Stimulated activated CD4-positive, alpha-beta T cell treated with anti-CD3 and anti-CD28 coated beads, Interleukin-1b, Interleukin-23, amount 100 ng/mL, for 4 hours (primary cell): ENCODE results near the gene PRRG3.

ENCODE experiments used
- DNase-seq, 2 donors: peaks; one replicate each; pipeline ENCODE4 v3.0.0-alpha.2; 2020; ENCODE audit warnings: low read depth in 2 of 2

Gene PRRG3

DNA sequence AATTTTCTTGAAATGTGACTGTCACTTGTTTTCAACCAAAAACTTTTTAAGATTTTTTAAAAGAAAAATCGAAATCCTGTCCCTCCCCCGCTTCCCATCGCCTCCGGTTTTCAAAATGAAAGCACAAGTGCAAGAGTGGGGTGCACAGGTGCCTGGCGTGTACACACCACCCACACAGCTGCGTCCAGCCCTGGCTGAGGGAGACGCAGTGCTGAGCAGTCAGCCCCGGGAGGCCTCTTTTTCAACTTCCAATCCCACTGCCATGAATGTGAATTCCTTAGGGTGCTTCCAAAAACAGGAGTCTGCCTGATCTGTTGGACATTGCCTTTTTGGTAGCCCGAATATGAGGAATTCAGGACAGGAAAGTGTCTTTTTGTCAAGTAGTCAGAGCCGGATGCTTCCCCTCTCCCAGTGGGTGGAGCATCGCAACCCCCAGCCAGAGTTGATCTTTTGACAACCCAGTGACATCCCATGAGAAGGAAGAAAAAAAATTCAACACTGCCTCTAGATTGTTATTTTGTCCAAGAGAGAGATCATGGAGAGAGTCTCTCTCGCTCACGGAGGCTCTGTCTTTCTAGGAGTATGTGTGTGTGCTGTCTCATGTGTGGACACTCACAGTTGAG lies 8.9 kb downstream of the PRRG3 start:
- DNase-seq: no peak

DNA sequence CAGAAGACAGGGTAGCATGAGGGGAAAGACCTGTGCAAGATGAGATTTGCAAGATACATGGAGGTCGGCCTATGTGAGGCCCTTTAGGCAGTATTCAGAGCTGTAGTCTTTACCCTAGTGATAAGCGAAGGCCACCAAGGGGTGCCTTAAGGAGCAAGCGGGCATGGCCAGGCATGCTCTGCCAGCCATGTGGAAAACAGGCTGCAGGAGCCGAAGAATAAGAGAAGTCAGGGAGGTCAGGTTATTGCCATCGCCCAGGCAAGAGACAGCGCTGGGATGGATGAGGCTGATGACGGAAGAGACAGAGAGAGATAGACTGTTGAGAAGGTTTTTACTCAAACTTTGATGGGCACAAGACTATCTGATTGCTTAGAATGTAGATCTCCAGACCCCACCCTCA lies 13.6 kb downstream of the PRRG3 start:
- DNase-seq: no peak

DNA sequence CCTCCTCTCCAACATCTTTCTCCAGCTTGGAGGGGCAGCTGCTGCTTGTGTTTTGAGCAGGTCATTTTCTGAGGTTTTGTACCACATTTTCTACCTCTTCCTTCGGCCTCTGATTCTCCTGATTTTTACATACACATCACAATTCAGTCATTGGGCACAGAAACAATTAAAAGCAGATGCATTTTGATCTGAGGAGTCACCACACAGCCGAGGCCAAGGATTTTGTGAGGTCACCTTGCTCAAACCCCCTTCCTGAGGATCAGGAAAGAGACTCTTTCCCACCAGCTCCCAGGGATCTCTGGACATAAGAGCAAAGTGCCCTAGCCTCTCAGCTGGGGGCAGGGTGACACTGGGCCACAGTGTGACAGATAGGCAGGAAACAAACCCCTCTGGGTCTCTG lies 15.2 kb downstream of the PRRG3 start:
- DNase-seq: no peak

DNA sequence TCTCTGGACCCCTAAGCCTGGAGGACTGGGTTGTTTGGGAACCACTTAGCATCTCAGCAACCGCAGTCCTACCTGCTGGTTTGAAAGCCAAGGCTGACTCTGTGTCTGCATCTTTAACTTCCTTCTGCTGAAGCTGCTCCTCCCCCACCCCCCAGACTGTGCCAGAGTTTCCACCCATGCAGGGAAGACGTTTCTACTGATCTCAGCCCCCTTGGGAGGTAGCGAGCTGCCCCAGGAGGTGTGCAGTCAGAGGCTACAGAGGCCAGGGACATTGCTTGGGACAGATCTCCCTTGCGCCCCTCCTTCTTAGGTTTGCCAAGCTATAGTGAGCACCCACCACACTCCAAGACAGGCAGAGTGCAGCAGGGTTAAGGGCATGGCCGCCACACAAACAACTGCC lies 15.9 kb downstream of the PRRG3 start:
- no peak for DNase-seq

DNA sequence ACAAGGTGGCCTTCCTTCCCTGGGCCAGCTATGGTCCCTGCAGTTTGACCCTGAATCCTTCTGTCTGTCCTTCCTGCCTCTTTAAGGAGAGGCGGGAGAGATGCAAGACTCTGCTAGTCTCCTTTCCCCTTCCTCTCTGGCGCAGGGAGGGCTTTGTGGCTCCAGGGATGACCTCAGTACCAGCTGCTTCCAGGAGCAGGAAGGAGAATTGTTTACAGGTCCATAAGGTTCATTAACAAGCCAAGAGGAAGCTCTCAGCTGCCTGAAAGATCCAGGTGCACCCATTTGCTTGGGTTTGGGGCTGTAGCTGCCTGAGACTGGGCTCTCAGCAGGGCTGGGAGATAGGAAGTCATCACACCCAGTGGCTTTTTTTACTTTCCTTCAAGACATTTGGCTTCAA lies 16.5 kb downstream of the PRRG3 start:
- no peak for DNase-seq

DNA sequence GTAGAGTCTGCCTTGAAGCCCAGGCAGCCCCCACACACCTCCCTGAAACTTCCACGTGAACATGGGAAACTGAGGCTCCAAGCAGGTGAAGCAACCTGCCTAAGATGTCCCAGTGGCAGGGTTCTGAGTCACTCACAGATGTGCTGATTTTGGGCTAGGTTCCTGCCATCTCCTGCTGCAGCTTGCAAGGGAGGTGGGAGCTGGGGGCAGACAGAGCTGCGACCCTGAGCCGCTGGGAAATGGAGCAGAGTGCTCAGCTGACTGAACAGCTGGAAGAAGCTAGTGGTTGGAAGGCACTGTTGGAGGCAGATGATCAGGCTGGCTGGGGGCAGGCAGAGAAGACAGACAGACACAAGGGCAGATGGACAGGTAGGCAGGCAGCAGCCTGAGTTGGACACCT lies 17.0 kb downstream of the PRRG3 start:
- DNase-seq: no peak

DNA sequence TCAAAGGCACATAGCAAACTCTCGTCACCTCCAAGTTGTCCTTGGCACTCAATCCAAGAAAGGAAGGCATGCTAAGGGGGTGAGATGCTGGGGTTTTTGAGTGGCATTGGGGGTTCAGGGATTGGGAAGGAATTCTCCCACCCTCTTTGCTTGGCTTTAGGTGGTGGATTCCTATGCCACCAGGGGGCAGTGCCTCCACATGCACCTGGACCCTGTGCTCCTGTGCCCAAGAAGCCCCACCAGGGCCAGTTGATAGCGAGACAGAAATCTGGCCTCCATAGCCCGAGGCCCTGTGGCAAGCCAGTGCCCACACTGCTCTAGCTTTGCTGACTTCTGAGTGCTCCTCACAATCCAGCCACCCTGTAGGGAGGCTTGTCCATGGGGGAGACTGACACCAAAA lies 18.6 kb downstream of the PRRG3 start:
- DNase-seq: no peak

DNA sequence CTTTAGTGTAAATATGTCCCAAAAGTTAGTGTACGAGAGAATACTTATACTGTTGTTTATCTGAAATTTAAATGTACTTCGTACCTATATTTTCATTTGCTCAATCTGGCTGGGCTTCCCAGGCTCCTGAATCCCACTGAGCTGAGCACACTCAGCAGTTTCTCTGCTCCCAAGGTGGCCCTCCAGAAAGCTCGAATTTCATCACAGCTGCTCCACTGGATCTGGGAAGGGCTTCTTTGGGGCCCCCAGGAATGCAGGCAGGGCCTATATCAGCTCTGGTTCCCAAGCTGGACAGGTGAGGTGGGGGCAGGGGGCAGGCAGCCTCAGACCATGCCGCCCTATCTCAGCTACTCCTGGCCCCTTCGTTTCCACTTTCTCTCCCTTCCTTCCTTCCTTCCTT lies 19.1 kb downstream of the PRRG3 start:
- no peak for DNase-seq

DNA sequence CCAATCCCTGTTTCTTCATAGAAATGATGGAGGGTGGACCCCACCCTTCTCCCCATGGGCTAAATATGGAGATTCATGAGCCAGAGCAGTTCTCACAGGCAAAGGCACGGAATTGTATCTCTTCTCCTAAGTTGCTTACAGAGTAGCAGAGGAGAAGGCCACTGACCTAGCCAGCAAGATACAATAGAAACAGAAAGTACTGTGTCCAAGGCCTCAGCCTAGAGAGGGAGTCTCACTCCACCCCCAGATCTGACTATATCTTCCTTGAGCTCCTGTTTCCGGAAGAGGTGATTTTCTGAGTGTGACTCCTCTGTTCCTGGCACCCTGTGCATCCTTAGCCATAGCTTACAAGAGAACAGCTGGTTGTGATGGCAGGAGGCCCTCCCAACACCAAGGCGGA lies 20.5 kb downstream of the PRRG3 start, which contains the start of gene FATE1:
TSS of gene FATE1 (plus strand) at position 284 of the 400 bp plus-strand sequence. CDS start at position 369, 85 bp downstream.
- DNase-seq: no peak

DNA sequence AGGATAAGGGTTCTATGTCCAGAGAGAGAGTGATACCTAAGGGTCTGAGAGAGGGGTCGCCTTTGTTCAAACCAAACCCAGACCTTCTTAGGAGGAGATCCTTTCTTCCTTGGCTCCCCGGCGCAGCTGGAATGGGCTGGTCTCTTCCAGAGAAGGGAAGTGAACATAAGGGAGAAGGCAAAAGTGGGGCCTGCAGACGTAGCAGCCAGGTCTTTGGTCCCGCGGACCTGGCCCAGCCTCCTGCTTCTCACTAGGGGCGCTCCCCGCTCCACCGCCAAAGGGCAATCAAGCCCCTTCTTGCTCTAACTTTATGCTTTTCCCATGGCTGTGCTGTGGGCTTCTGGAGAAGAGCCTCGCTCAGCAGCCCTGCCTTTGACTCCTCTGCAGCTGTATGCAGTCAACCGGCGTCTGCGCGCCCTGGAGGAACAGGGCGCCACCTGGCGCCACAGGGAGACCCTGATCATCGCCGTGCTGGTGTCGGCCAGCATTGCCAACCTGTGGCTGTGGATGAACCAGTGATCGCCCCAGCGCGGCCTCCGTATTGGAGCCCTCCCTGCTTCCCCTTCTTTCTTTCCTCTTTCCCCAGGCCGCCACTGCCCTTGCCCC lies 27.1 kb downstream of the PRRG3 start:
- no peak for DNase-seq

DNA sequence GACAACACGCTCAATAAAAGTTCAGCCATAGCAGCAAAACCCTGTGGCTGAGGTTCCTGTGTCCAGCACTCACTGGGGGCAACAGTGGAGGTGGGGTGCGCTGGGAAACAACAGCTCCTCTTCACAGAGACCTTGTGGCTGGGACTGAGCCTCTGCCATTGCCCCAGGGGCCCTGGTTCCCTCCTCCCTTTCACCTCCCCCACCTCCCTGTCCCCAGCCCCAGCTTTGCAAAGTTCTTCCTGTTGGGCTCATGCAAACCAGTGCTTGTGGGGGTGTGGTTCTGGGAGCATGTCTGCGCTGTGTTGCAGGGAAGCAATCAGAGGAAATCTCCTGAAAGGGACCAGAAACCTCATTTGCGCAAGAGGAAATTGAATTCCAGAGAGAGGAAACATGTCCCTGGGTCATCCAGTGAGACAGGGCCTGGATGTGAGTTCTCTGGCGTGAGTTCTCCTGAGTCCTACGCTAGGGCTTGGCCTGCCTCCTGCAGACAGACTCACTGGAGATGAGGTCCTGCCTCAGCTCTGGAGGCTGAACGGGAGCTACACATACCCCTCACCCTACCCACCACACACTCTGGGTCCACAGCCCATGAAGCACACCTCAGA lies 28.0 kb downstream of the PRRG3 start:
- no peak for DNase-seq

DNA sequence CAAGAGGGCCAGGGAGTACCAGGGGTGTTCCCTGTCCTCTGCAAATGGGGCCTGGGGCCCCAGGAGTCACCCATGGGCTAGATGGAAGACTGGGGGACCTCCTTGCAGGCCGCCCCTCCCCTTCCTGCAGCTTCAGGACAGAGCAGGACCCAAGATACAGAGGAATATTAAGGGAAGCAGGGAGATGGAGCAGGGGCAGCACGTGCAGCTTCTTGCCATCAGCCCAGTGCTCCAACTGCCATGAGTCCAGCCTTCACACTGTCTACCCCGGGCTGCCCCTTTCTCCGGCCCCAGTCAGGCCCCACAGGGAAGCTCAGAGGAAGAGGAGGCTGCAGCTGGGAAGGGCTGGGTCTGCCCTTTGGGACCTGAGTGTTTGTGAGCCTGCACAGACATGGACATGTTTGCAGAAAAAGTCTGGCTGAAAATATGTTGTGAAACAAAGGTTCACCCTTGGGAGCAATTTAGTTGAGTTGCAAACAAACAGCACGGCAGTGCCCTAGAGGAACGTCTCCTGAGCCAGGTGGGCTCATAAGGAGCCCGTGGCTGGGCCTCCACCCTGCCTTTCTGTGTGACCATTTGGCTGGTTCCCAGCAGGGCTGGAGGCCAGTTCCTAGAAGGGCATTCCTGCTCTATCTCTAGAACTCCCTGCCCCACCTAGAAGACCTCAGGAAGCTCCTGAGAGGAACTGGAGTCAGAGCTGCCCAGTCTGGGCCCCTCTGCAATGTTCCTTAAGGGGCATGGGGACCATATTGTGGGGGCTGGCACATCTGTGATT lies 29.5 kb downstream of the PRRG3 start:
- no peak for DNase-seq

DNA sequence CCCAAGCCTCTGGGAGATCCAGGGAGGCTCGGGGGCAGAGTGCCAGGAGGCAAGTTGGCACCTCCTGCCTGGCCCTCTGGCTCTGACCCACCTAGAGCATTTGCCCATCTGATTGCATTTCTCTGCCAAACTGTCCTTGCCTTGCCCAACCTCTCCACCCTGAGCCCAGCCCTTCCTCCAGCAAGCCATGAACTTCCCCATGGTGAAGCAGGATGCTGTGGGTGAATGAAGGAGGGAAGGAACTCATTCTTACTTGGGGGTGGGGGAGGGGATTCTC lies 30.0 kb downstream of the PRRG3 start:
- no peak for DNase-seq

DNA sequence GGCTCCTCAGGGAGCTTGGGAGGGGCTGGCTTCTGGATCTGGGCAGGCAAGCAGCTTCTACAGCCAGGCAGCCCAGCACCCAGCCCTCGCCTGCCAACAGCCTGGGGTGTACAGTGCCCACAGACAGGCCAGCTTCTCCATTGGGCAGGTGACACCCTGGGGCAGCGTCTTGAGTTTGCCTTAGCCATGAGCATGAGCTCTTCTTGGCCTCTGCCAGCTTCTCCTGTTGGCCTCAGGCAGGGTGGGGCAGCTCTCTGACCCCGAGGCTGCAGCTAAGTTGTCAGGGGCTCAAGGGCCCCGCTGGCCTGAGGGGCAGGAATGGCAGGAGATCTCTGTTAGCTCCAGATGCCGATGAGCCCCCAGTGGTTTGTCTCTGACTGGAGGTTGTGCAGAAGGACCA lies 31.5 kb downstream of the PRRG3 start:
- no peak for DNase-seq

DNA sequence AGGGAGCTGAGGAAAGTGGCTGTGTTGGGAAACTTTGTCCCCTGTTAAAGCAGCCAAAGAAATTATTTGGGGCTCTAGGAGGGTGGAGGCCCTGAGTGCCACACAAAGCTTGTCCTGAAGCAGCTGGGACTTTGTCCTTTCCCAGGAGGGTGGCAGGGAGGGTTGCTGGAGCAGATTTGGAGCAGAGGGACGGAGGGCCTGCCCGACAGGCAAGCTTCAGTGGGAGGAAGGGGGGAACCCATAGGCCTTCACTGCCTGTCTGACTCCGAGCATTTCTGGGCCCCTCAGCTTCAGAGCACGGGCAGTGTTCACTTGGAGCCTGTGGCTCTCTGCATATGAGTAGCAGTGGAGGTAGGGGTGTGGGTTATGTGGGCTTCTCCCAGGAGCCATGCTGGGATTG lies 32.1 kb downstream of the PRRG3 start:
- DNase-seq: no peak

DNA sequence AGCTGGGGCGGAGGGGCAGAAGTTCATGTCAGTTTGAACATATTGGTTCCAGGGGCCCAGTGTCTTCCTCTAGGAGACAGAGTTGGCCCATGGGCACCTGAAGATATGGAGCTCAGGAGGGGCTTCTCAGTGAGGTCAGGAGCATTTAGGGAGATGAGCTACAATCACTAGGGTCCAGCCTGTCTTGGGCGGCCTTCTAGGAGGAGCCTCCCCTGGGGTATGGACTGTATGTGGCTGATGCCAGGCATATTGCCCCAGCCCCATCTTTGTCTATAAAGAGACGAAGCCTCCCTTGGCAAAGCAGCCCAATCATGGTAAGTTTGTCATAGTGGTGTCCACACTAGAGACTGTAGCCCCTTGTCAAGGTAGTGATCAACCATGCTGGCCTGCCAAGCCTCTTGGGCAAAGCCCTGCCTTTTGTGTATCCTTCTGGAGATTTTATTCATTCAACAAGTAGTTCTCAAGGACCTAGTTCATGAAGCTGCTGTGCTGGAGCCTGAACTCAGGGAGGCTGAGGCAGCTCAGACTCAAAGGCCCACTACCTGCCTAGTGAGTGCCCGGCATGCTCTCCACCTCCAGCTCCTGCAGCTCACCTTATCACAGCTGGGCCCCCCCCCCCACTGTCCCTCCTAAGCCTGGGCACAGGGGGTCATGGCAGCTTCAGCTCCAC lies 33.9 kb downstream of the PRRG3 start:
- no peak for DNase-seq

DNA sequence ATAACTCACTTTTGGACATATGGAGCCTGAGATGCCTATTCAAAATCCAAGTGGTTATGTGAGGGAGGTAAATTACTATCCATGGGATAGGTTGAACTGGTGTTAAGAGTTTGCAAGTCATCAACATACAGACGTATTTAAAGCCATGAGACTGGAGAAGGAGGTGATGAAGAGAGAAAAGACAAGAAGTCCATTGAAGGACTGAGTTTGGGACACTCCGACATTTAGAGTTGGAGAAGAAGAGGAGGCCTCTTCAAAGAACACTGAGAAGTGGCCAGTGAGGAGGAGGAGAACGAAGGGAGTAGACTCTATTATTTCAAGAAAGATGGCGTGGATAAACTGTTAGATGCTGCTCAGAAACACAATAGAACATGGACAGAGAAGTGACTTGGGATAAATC lies 39.2 kb downstream of the PRRG3 start, which contains the start of gene CNGA2:
TSS of gene CNGA2 (plus strand) at position 301 of the 400 bp plus-strand sequence. CDS start 3,738 bp downstream, outside the sequence.
- DNase-seq: no peak

DNA sequence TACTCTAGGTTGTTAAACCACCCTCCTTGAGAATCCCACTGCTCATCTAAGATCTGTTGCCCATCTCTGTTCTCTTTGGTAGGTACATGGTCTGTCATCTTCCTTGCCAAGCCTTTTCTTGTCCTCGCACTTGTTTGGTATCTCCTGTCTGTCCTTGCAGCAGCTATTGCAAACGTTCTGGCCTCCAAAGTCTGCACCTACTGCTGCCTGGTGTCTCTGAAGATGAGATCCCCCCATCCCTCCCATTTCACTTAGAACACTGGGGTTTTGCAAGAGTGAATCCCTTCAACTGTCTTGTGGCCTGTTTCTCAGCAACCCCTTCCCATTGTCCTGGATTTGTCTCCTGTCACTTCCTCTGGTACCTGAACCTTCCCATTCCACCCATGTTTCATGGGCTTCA lies 40.0 kb downstream of the PRRG3 start:
- no peak for DNase-seq

DNA sequence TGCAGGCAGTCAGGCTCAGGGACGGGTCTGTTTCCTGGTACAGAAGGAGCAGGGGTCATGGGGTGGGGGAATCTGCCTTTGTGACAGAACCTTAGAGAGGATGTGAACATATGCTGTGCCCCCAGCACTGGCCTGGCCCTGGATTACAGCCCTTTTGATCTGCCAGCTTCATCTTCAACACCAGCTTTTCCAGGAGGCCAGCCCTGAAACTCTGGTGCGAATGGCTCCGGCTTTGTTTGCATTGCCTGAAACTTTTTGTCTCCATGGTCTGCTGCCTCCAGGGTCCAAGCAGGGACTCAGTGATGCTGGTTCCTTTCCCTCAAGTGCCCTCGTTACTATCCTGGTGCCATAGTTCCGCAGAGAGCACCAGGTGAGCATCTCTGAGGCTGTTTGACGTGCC lies 41.4 kb downstream of the PRRG3 start:
- DNase-seq: no peak

DNA sequence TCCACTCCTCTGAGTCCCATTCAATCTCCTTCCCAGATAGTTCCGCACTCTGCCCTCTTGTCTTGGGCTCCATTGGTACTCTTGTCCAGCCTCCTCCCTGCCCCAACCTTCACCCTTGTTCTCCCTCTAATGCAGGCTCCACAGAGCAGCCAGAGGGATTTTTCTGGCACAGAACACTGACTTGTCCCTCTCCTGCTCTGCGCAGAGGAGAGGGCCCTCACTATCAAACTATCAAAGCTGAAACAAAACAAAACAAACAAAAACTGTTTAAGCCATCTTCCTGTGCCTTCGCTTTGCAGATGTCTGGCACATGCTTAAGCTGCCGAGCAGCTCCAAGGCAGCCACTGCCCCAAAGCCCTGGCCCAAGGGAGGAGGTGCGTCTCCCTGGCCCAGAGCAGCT lies 42.2 kb downstream of the PRRG3 start:
- no peak for DNase-seq

DNA sequence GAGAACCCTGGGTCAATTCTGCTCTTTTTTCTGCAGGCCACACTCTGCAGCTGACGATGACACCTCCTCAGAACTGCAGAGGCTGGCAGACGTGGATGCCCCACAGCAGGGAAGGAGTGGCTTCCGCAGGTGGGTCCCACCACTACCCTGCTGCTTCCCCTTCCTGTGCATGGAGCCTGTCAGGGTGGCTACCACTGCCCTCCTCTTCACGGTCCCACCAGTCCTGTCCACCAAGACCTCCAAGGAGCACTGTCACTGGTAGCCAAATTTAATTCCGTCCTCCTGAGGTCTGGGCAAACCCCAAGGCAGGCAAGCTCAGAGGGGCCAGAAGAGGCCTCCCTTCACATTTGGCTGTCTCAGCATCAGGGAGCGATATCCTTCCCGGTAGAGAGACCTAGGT lies 43.5 kb downstream of the PRRG3 start:
- DNase-seq: no peak

DNA sequence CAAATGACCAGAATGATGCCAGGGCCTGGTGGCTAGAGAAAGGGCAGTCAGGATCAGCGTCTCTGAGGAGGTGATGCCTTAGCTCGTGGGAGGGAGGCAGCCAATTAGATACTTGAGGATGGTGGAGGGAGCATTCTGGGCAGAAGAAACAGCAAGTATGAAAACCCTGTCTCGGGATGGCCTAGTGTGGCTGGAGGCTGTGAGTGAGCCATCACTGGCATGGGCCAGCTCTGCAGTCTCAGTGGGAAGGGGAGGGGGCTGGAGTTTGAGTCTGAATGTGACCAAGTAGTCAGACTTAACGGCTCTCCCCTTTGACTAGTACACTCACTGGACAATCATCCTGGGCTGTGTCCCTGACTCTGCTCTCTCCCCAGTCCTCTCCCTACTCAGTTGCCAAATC lies 46.3 kb downstream of the PRRG3 start:
- no peak for DNase-seq
